SU-DHL-6 (cell line): ENCODE data around the gene NKPD1.

Experiments
- H2AFZ ChIP-seq: fragments of 200-600 bp; sonication (generic); 2 replicates; pipeline ENCODE4 v1.6.1; 2014; ENCODE audit warnings: low read depth, mild to moderate bottlenecking, moderate library complexity, mixed read lengths, antibody characterized with exemption, low read length; ENCODE audit not compliant: severe bottlenecking
- H3F3A ChIP-seq: fragments of 200-600 bp; shearing (Covaris generic); 2 replicates; pipeline ENCODE4 v1.6.0; 2016; ENCODE audit warnings: antibody characterized with exemption, mild to moderate bottlenecking; ENCODE audit not compliant: insufficient read depth
- H3K27ac ChIP-seq: fragments of 200-600 bp; sonication (generic); 2 replicates; pipeline ENCODE4 v1.5.1; 2016; ENCODE audit warnings: low read depth, mild to moderate bottlenecking, low read length, moderate library complexity, mixed read lengths
- H3K27me3 ChIP-seq: fragments of 200-600 bp; sonication (generic), shearing (Covaris generic); 2 replicates; pipeline ENCODE4 v1.6.0; 2014; ENCODE audit warnings: mild to moderate bottlenecking, low read length
- H3K36me3 ChIP-seq: fragments of 200-600 bp; sonication (generic); 2 replicates; pipeline ENCODE4 v1.6.1; 2014; ENCODE audit warnings: mild to moderate bottlenecking, low read length, mixed read lengths
- H3K4me2 ChIP-seq: fragments of 300-600, 200-600 bp; shearing (Covaris generic), sonication (generic); 2 replicates; pipeline ENCODE4 v1.6.0; 2014; ENCODE audit warnings: low read length, low read depth, mild to moderate bottlenecking; ENCODE audit not compliant: poor library complexity, severe bottlenecking
- H3K4me3 ChIP-seq: fragments of 200-600 bp; sonication (generic); 2 replicates; pipeline ENCODE4 v1.5.1; 2014; ENCODE audit warnings: antibody characterized with exemption, low read length, mild to moderate bottlenecking, mixed read lengths; ENCODE audit not compliant: insufficient read depth, poor library complexity, severe bottlenecking
- H3K79me2 ChIP-seq: fragments of 200-600 bp; sonication (generic); 2 replicates; pipeline ENCODE4 v1.6.1; 2014; ENCODE audit warnings: mild to moderate bottlenecking, low read length, moderate library complexity; ENCODE audit not compliant: insufficient read depth
- H3K9ac ChIP-seq: fragments of 200-600 bp; sonication (generic); 2 replicates; pipeline ENCODE4 v1.7.0; 2014; ENCODE audit warnings: mild to moderate bottlenecking, low read length
- H3K9me2 ChIP-seq: fragments of 200-600 bp; sonication (generic); replicated peaks from 2 replicates; pipeline ENCODE4 v1.6.1; 2014; ENCODE audit warnings: low read length; ENCODE audit not compliant: insufficient read depth
- H3K9me3 ChIP-seq: fragments of 200-600 bp; sonication (generic); 2 replicates; pipeline ENCODE4 v1.6.1; 2014; ENCODE audit warnings: low read length, mixed read lengths; ENCODE audit not compliant: insufficient read depth
- H4K20me1 ChIP-seq: fragments of 200-600 bp; sonication (generic); 2 replicates; pipeline ENCODE4 v1.6.1; 2014; ENCODE audit warnings: low read depth, mild to moderate bottlenecking, antibody characterized with exemption, low read length, moderate library complexity, mixed read lengths
- EZH2phosphoT487 ChIP-seq: fragments of 200-600 bp; sonication (generic), shearing (Covaris generic); conservative IDR thresholded peaks from 2 replicates; pipeline ENCODE4 v1.6.1; 2018; ENCODE audit warnings: mild to moderate bottlenecking, antibody characterized with exemption, low read length, moderate library complexity, mixed read lengths
- TF ChIP-seq, protein P1 (sequence below): fragments of 200-600 bp; sonication (generic); IDR thresholded peaks from one replicate; pipeline ENCODE4 v1.5.1; 2017; ENCODE audit warnings: antibody characterized with exemption, mild to moderate bottlenecking, low read length, moderate library complexity; ENCODE audit not compliant: insufficient read depth, poor library complexity, severe bottlenecking

NKPD1 gene

DNA sequence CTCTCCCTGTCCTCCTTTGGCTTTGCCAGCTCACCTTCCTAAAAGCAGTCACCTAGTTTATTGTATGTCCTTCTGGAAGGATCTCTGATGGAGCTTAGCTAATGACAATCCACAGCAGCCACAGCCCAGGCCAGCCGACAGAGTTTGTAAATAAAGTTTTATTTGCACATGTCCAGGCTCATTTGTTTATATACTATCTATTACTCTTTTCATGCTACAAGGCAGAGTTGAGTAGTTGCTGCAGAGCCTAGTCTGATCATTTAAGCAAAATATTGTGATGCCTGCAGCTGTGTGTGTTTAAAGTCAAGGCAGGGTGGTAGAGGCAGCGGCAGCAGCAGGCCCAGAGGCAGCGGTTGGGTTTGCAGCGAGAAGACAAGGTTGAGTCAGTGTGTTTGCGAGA, 32.6 kb downstream of the NKPD1 start:
- H3K4me3 ChIP-seq = no peak overlapping the region
- H3K4me2 ChIP-seq = no peak overlapping the region
- no peaks in the 10 kb centered on the region; the same call in 1 of the 2 replicates for H4K20me1 ChIP-seq
- no peaks in the 10 kb centered on the region for H3K9me2 ChIP-seq
- no peak overlapping the region for H3K27ac ChIP-seq
- H3K9ac ChIP-seq = no peak overlapping the region
- H2AFZ ChIP-seq = no peak overlapping the region
- no peaks in the 10 kb centered on the region for H3K27me3 ChIP-seq
- H3F3A ChIP-seq = no peaks in the 10 kb centered on the region
- peaks cover 35% of the 10 kb centered on the region for H3K79me2 ChIP-seq
- no peaks in the 10 kb centered on the region for H3K36me3 ChIP-seq
- H3K9me3 ChIP-seq = no peaks in the 10 kb centered on the region
- TF ChIP-seq, protein P1, sequence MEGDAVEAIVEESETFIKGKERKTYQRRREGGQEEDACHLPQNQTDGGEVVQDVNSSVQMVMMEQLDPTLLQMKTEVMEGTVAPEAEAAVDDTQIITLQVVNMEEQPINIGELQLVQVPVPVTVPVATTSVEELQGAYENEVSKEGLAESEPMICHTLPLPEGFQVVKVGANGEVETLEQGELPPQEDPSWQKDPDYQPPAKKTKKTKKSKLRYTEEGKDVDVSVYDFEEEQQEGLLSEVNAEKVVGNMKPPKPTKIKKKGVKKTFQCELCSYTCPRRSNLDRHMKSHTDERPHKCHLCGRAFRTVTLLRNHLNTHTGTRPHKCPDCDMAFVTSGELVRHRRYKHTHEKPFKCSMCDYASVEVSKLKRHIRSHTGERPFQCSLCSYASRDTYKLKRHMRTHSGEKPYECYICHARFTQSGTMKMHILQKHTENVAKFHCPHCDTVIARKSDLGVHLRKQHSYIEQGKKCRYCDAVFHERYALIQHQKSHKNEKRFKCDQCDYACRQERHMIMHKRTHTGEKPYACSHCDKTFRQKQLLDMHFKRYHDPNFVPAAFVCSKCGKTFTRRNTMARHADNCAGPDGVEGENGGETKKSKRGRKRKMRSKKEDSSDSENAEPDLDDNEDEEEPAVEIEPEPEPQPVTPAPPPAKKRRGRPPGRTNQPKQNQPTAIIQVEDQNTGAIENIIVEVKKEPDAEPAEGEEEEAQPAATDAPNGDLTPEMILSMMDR = no peak
- TF ChIP-seq EZH2phosphoT487 = no peak

GRCh38 chr19:45126654-45127053, 34.1 kb downstream of the NKPD1 start:
- Histone ChIP-seq H3K9me3 (no peaks in the 10 kb centered on the region), H3K9ac (no peak overlapping the region), H3K4me2 (no peak overlapping the region), H2AFZ (no peak overlapping the region), H4K20me1 (no peaks in the 10 kb centered on the region; the same call in 1 of the 2 replicates), H3F3A (no peaks in the 10 kb centered on the region), H3K36me3 (no peaks in the 10 kb centered on the region), H3K9me2 (no peaks in the 10 kb centered on the region), H3K27me3 (no peaks in the 10 kb centered on the region), H3K79me2 (peaks cover 38% of the 10 kb centered on the region), H3K4me3 (no peak overlapping the region), H3K27ac (no peak overlapping the region)
- TF ChIP-seq EZH2phosphoT487 = no peak
- TF ChIP-seq, protein P1 = no peak

GRCh38 chr19:45125975-45126493, 34.7 kb downstream of the NKPD1 start:
- Histone ChIP-seq H3K9ac (no peak overlapping the region), H3K4me2 (no peak overlapping the region), H3K9me3 (no peaks in the 10 kb centered on the region), H2AFZ (no peak overlapping the region), H3K36me3 (no peaks in the 10 kb centered on the region), H3K9me2 (no peaks in the 10 kb centered on the region), H3F3A (no peaks in the 10 kb centered on the region), H3K79me2 (peaks cover 43% of the 10 kb centered on the region), H4K20me1 (no peaks in the 10 kb centered on the region; the same call in 1 of the 2 replicates), H3K4me3 (no peak overlapping the region), H3K27ac (no peak overlapping the region), H3K27me3 (no peaks in the 10 kb centered on the region)
- no peak for TF ChIP-seq EZH2phosphoT487
- TF ChIP-seq, protein P1 = peak; percentile 83
